Mesendoderm (in vitro differentiated cells): ENCODE results near the gene DLG4.

Experiments
- DNase-seq: peaks from one replicate; pipeline ENCODE4 v3.0.0; 2013
- H2AK5ac ChIP-seq: 2 replicates; pipeline ENCODE4 v1.6.1; 2013; ENCODE audit warnings: low read length, inconsistent platforms
- H2BK120ac ChIP-seq: 2 replicates; pipeline ENCODE4 v1.6.1; 2013; ENCODE audit warnings: low read depth, mild to moderate bottlenecking, low read length, moderate library complexity, mixed read lengths
- H2BK15ac ChIP-seq: replicated peaks from 2 replicates; pipeline ENCODE4 v1.6.1; 2013; ENCODE audit warnings: low read depth, mild to moderate bottlenecking, moderate library complexity
- H2BK5ac ChIP-seq: 2 replicates; pipeline ENCODE4 v1.6.1; 2013; ENCODE audit warnings: low read length, inconsistent platforms
- H3K18ac ChIP-seq: 2 replicates; pipeline ENCODE4 v1.6.1; 2013; ENCODE audit warnings: mild to moderate bottlenecking, low read length, mixed read lengths
- H3K23ac ChIP-seq: one replicate; pipeline ENCODE4 v1.6.1; 2013; ENCODE audit warnings: low read length
- H3K27ac ChIP-seq: 2 replicates; pipeline ENCODE4 v1.5.1; 2013; ENCODE audit warnings: low read depth, mild to moderate bottlenecking, inconsistent platforms, low read length, moderate library complexity
- H3K27me3 ChIP-seq: 2 replicates; pipeline ENCODE4 v1.6.1; 2013; ENCODE audit warnings: low read length, control low read depth, mild to moderate bottlenecking, inconsistent platforms; ENCODE audit not compliant: insufficient read depth, poor library complexity
- H3K36me3 ChIP-seq: 2 replicates; pipeline ENCODE4 v1.6.1; 2013; ENCODE audit warnings: low read length, inconsistent platforms; ENCODE audit not compliant: control insufficient read depth, insufficient read depth
- H3K4ac ChIP-seq: one replicate; pipeline ENCODE4 v1.6.1; 2013; ENCODE audit warnings: low read depth, mild to moderate bottlenecking, low read length, moderate library complexity
- H3K4me1 ChIP-seq: 2 replicates; pipeline ENCODE4 v1.6.1; 2013; ENCODE audit warnings: low read depth, low read length, inconsistent platforms; ENCODE audit not compliant: control insufficient read depth
- H3K4me2 ChIP-seq: 2 replicates; pipeline ENCODE4 v1.6.1; 2013; ENCODE audit warnings: low read length
- H3K4me3 ChIP-seq: 2 replicates; pipeline ENCODE4 v1.5.1; 2013; ENCODE audit warnings: mild to moderate bottlenecking, low read length
- H3K56ac ChIP-seq: one replicate; pipeline ENCODE4 v1.6.1; 2013; ENCODE audit warnings: low read length
- H3K79me1 ChIP-seq: 2 replicates; pipeline ENCODE4 v1.6.1; 2013; ENCODE audit warnings: low read length, inconsistent platforms
- H3K79me2 ChIP-seq: 2 replicates; pipeline ENCODE4 v1.6.1; 2013; ENCODE audit warnings: mild to moderate bottlenecking, low read length; ENCODE audit not compliant: control insufficient read depth, insufficient read depth
- H3K9ac ChIP-seq: 2 replicates; pipeline ENCODE4 v1.6.1; 2013; ENCODE audit warnings: low read length, inconsistent platforms
- H4K5ac ChIP-seq: one replicate; pipeline ENCODE4 v1.6.1; 2013; ENCODE audit warnings: low read length
- H4K8ac ChIP-seq: one replicate; pipeline ENCODE4 v1.6.1; 2013; ENCODE audit warnings: low read depth, mild to moderate bottlenecking, control low read depth, low read length, moderate library complexity
- WGBS: extraction: QIAGEN DNeasy Blood & Tissue Kit; methylation state at CpG from one replicate; pipeline ENCODE4 v1.1.7; 2013; ENCODE audit warnings: low lambda C conversion rate, missing lambda C conversion rate; ENCODE audit not compliant: insufficient coverage; ENCODE audit errors: extremely low coverage; 5-methylcytosine and 5-hydroxymethylcytosine counted together

DLG4 gene

DNA sequence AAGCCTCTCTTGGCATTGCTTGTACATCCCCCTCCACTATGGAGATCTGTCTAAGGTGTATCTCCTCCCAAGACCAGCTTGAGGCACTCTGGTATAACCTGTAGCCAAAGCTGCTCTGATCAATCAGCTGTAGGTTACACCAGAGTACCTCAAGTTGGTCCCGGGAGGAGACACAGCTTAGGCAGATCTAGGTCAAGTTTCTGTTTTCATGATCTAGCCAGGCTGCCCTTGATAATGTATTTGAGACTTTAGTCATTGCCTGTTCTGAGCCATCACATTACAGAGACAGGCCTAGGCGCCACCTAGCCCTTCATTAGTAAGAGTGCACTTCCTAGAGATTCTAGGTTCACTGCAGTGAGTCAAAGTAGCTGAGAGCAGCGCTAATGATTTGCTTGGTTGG, 71.9 kb downstream of the DLG4 start:
- H3K18ac ChIP-seq = no peak overlapping the region
- no peak overlapping the region for H3K4me2 ChIP-seq
- H3K36me3 ChIP-seq = no peaks in the 10 kb centered on the region
- no peak overlapping the region for H4K5ac ChIP-seq
- no peaks in the 10 kb centered on the region for H3K4me1 ChIP-seq
- no peaks in the 10 kb centered on the region for H3K27me3 ChIP-seq
- no peaks in the 10 kb centered on the region for H3K79me1 ChIP-seq
- WGBS = no CpG with 5 or more reads among the region's 3 CpGs
- H3K9ac ChIP-seq = no peak overlapping the region
- no peak overlapping the region for H3K23ac ChIP-seq
- H4K8ac ChIP-seq = no peak overlapping the region
- no peaks in the 10 kb centered on the region for H3K79me2 ChIP-seq
- H2BK120ac ChIP-seq = no peak overlapping the region
- no peak overlapping the region for H3K4ac ChIP-seq
- no peak overlapping the region for H3K27ac ChIP-seq
- no peak overlapping the region for H3K56ac ChIP-seq
- no peak overlapping the region for H3K4me3 ChIP-seq
- DNase-seq = no peak
- no peak overlapping the region for H2BK15ac ChIP-seq
- no peak overlapping the region for H2AK5ac ChIP-seq
- H2BK5ac ChIP-seq = no peak overlapping the region

DNA sequence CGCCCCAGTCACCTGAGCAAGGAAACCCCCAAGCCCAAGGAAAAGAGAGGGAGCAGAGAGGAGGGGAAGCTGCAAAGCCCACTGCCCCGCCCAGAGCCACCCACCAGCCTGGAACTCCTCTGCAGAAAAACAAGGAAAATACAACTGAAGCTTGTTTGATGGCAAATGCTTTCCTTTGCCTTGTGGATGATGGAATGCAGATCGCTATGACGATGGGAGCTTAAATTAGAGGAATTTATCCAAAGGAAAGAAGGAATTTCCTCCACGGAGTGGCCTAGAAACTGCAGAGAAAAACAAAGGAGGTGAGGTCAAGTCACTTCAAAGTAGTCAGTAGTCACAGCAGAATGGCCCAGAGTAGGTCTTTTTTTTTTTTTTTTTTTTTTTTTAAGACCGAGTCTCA, 73.5 kb downstream of the DLG4 start:
- no peak overlapping the region for H3K4me2 ChIP-seq
- H3K18ac ChIP-seq = no peak overlapping the region
- H2BK120ac ChIP-seq = no peak overlapping the region
- H4K8ac ChIP-seq = no peak overlapping the region
- no peaks in the 10 kb centered on the region for H3K4me1 ChIP-seq
- H3K56ac ChIP-seq = peak overlapping the region; percentile 50
- H4K5ac ChIP-seq = no peak overlapping the region
- no peak overlapping the region for H3K9ac ChIP-seq
- no peaks in the 10 kb centered on the region for H3K79me2 ChIP-seq
- H3K4ac ChIP-seq = no peak overlapping the region
- no peak overlapping the region for H2BK15ac ChIP-seq
- peak; percentile 70 for DNase-seq
- no peak overlapping the region for H3K23ac ChIP-seq
- H3K36me3 ChIP-seq = no peaks in the 10 kb centered on the region
- H3K4me3 ChIP-seq = no peak overlapping the region
- no CpG with 5 or more reads among the region's 6 CpGs for WGBS
- H3K27me3 ChIP-seq = no peaks in the 10 kb centered on the region
- H2AK5ac ChIP-seq = no peak overlapping the region
- H3K27ac ChIP-seq = no peak overlapping the region
- no peaks in the 10 kb centered on the region for H3K79me1 ChIP-seq
- H2BK5ac ChIP-seq = no peak overlapping the region

DNA sequence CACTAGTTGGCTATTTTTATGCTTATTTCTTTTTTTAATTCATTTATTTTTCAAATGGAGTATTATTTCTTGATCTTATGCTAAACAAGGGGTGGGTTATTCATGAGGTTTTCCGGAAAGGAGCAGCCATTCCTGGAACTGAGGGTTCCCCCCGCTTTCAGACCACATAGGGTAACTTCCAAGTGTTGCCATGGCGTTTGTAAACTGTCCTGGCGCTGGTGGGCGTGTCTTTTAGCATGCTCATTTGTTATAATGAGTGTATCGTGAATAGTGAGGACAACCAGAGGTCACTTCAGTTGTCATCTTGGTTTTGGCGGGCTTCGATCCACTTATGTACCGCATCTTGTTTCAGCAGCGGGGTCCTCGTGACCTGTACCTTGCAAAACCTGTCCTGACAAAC, 75.4 kb downstream of the DLG4 start:
- H3K18ac ChIP-seq = no peak overlapping the region
- H3K27me3 ChIP-seq = no peaks in the 10 kb centered on the region
- H2BK15ac ChIP-seq = no peak overlapping the region
- H3K9ac ChIP-seq = no peak overlapping the region
- H4K8ac ChIP-seq = no peak overlapping the region
- H3K79me2 ChIP-seq = no peaks in the 10 kb centered on the region
- no peak overlapping the region for H3K56ac ChIP-seq
- H3K4me1 ChIP-seq = no peaks in the 10 kb centered on the region
- no peak overlapping the region for H2BK5ac ChIP-seq
- DNase-seq = peak; percentile 24
- no CpG with 5 or more reads among the region's 11 CpGs for WGBS
- H3K36me3 ChIP-seq = no peaks in the 10 kb centered on the region
- no peak overlapping the region for H2BK120ac ChIP-seq
- no peak overlapping the region for H4K5ac ChIP-seq
- H3K27ac ChIP-seq = no peak overlapping the region
- H3K4ac ChIP-seq = no peak overlapping the region
- no peaks in the 10 kb centered on the region for H3K79me1 ChIP-seq
- no peak overlapping the region for H3K23ac ChIP-seq
- H3K4me3 ChIP-seq = no peak overlapping the region
- no peak overlapping the region for H2AK5ac ChIP-seq
- no peak overlapping the region for H3K4me2 ChIP-seq

DNA sequence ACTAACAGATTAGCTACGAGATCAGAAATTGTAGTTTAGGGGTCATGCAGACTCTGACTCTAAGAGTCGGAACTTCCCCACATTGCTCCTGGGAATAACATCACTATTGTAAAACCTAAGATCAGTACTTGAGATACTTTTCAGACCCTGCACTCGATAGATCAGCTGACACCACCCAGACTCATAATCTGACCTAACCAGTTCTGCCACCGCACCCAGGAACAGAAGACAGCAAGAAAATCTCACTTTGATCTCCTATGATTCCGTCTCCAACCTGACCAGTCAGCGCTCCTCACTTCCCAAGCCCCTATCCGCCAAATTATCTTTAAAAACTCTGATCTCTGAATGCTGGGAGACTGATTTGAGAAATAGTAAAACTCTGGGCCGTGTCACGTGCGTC, 77.8 kb downstream of the DLG4 start:
- Histone ChIP-seq H3K9ac (no peak overlapping the region), H3K4me2 (no peak overlapping the region), H2BK5ac (no peak overlapping the region), H4K5ac (no peak overlapping the region), H4K8ac (no peak overlapping the region), H3K4me1 (no peaks in the 10 kb centered on the region), H3K27ac (no peak overlapping the region), H3K79me2 (no peaks in the 10 kb centered on the region), H3K18ac (no peak overlapping the region), H3K36me3 (no peaks in the 10 kb centered on the region), H2BK15ac (no peak overlapping the region), H3K4me3 (no peak overlapping the region), H2BK120ac (no peak overlapping the region), H2AK5ac (no peak overlapping the region), H3K4ac (no peak overlapping the region), H3K23ac (no peak overlapping the region), H3K56ac (no peak overlapping the region), H3K79me1 (no peaks in the 10 kb centered on the region), H3K27me3 (no peaks in the 10 kb centered on the region)
- DNase-seq = no peak
- no CpG with 5 or more reads among the region's 10 CpGs for whole genome bisulfite sequencing

DNA sequence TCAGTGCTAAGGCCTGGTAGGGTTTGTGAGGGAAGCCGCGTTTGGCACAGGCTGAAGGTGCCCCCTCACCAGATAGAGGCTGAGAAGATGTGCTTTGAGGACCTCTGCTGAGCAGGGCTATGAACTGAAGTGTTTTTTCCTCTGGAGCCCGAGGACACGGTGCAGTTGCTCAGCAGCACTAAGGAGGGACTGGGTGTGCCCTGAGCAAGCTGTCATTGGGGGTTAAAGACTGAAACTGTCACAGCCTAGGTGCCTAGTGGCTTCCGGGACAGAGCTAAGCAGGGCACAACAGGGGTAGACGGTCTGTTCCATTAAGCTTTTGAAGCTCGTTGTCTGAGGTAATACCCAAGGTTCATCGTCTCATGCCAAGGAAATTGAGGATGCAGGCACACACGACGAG, 80.2 kb downstream of the DLG4 start:
- H3K4me1 ChIP-seq = no peaks in the 10 kb centered on the region
- no peak overlapping the region for H2AK5ac ChIP-seq
- no peak for DNase-seq
- no peak overlapping the region for H3K4ac ChIP-seq
- H4K8ac ChIP-seq = no peak overlapping the region
- no peak overlapping the region for H3K9ac ChIP-seq
- no peak overlapping the region for H3K23ac ChIP-seq
- H4K5ac ChIP-seq = no peak overlapping the region
- H3K4me2 ChIP-seq = no peak overlapping the region
- H3K36me3 ChIP-seq = no peaks in the 10 kb centered on the region
- H3K27me3 ChIP-seq = no peaks in the 10 kb centered on the region
- no CpG with 5 or more reads among the region's 10 CpGs for WGBS
- no peaks in the 10 kb centered on the region for H3K79me1 ChIP-seq
- H3K27ac ChIP-seq = no peak overlapping the region
- no peaks in the 10 kb centered on the region for H3K79me2 ChIP-seq
- no peak overlapping the region for H3K4me3 ChIP-seq
- H3K18ac ChIP-seq = no peak overlapping the region
- H2BK15ac ChIP-seq = no peak overlapping the region
- H3K56ac ChIP-seq = no peak overlapping the region
- no peak overlapping the region for H2BK5ac ChIP-seq
- no peak overlapping the region for H2BK120ac ChIP-seq

DNA sequence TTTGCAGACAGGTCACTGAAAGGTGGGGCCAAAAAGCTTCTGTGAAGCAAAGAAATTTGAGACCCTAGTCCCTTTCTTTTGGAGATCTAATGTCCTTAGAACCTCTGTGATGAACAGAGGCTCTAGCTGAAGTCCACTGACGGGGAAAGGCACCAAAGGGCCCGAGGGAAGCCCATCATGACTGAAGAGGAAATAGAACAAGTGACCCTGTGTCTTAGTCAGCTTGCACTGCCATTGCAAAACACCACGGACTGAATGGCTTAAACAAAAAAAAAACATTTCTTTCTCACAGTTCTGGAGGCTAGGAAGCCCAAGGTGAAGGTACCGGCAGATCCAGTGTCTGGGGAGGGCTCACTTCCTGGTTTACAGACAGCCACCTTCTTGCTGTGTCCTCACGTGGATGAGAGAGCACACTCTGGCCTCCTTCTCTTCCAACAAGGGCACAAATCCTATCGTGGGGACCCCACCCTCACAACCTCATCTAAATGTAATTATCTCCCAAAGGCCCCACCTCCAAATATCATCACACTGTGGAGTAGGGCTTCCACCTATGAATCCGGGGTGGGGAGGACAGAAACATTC, 80.7 kb downstream of the DLG4 start:
- no peak for DNase-seq
- no peak overlapping the region for H3K18ac ChIP-seq

More for the DNA sequence above, 80.7 kb downstream of the DLG4 start:
- Histone ChIP-seq H3K79me1 (no peaks in the 10 kb centered on the region), H3K56ac (no peak overlapping the region), H3K4me3 (no peak overlapping the region), H3K9ac (no peak overlapping the region), H3K36me3 (no peaks in the 10 kb centered on the region), H2BK15ac (no peak overlapping the region), H3K27ac (no peak overlapping the region), H2BK120ac (no peak overlapping the region), H3K4ac (no peak overlapping the region), H3K79me2 (no peaks in the 10 kb centered on the region), H4K5ac (no peak overlapping the region), H4K8ac (no peak overlapping the region), H3K4me1 (no peaks in the 10 kb centered on the region), H3K4me2 (no peak overlapping the region), H2BK5ac (no peak overlapping the region), H3K27me3 (no peaks in the 10 kb centered on the region), H2AK5ac (no peak overlapping the region), H3K23ac (no peak overlapping the region)
- no CpG with 5 or more reads among the region's 7 CpGs for WGBS
